SK-N-SH treated with all-trans-retinoic acid at 6 μM for 48 hours (cell line): ENCODE data around the gene FRYL.
"Not testable (repeated sequence)": the region's sequence is repeated elsewhere in the genome, so short reads cannot be mapped to it uniquely, and the experiment has no call there.

Source experiments
- ESRRG ChIP-seq: fragments of 250-450 bp; sonication (Bioruptor Pico); IDR thresholded peaks from 2 replicates; pipeline ENCODE4 v1.6.1; 2021; ENCODE audit warnings: mild to moderate bottlenecking
- ZNF8 ChIP-seq: fragments of 450-650 bp; formaldehyde crosslinking; IDR thresholded peaks from 2 replicates; pipeline ENCODE4 v1.5.0; 2020; ENCODE audit warnings: mild to moderate bottlenecking, moderate library complexity
- TF ChIP-seq, protein P1 (sequence below): fragments of 250-450 bp; sonication (Bioruptor Pico); IDR thresholded peaks from 2 replicates; pipeline ENCODE4 v1.8.0; 2021; ENCODE audit warnings: low read depth, mild to moderate bottlenecking, moderate library complexity, borderline replicate concordance

DNA sequence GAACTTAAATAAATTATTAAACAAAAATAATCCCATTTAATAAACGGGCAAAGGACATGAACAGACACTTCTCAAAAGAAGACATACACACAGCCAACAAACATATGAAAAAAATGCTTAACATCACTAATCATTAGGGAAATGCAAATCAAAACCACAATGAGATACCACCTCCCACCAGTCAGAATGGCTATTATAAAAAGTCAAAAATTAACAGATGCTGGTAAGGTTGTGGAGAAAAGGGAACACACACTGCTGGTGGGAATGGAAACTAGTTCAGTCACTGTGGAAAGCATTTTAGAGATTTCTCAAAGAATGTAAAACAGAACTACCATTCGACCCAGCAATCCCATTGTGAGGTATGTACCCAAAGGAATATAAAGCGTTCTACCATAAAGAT lies 328.4 kb downstream of the FRYL start:
- TF ChIP-seq ZNF8 (CRISPR knock-in tag); ESRRG: not testable (repeated sequence)
- TF ChIP-seq, protein P1, sequence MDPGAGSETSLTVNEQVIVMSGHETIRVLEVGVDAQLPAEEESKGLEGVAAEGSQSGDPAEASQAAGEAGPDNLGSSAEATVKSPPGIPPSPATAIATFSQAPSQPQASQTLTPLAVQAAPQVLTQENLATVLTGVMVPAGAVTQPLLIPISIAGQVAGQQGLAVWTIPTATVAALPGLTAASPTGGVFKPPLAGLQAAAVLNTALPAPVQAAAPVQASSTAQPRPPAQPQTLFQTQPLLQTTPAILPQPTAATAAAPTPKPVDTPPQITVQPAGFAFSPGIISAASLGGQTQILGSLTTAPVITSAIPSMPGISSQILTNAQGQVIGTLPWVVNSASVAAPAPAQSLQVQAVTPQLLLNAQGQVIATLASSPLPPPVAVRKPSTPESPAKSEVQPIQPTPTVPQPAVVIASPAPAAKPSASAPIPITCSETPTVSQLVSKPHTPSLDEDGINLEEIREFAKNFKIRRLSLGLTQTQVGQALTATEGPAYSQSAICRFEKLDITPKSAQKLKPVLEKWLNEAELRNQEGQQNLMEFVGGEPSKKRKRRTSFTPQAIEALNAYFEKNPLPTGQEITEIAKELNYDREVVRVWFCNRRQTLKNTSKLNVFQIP = not testable (repeated sequence)
